PC-9 (cell line): ENCODE data around the gene ATE1. TPM values are rescaled to one million over a fixed set of nuclear protein-coding genes. Genes with fewer than 3 reads are reported as not detected.

Source experiments
- Bru-seq: library from RNA; stranded (reverse); fragments of 400-500 nt; gene quantifications from one replicate; lab custom pipeline; 2021; lab: Mats Ljungman, UMichigan
- BruChase-seq, 2 experiments: library from RNA; stranded (reverse); fragments of 400-500 nt; gene quantifications; one replicate each; lab custom pipeline; 2021; lab: Mats Ljungman, UMichigan
- BruUV-seq: library from RNA; stranded (reverse); fragments of 400-500 nt; replicated peaks from 2 replicates; lab custom pipeline; 2021; lab: Mats Ljungman, UMichigan
- CTCF ChIA-PET: fragments of 300-600 bp; sonication (Branson Sonifier 250); formaldehyde crosslinking; loops from one replicate; lab custom pipeline; 2022; ENCODE audit warnings: antibody characterized with exemption; lab: Charles Lee
- POLR2A ChIA-PET: fragments of 300-600 bp; sonication (Branson Sonifier 250); formaldehyde crosslinking; loops from one replicate; lab custom pipeline; 2022; ENCODE audit warnings: antibody characterized with exemption; ENCODE audit not compliant: unreplicated experiment; lab: Charles Lee
- DNase-seq, 2 experiments: peaks; one replicate each; pipeline versions ENCODE4 v3.0.0 to v3.0.0-alpha.2; 2015 to 2022; ENCODE audit warnings: mixed read lengths in 1 of 2
- H2AFZ ChIP-seq: fragments of 200-600 bp; sonication (generic); 2 replicates; pipeline ENCODE4 v1.8.1; 2017; ENCODE audit warnings: antibody characterized with exemption
- H3F3A ChIP-seq: fragments of 200-600 bp; sonication (generic); 2 replicates; pipeline ENCODE4 v1.8.1; 2017; ENCODE audit warnings: antibody characterized with exemption, mild to moderate bottlenecking, low read depth; ENCODE audit not compliant: insufficient read depth
- H3K27ac ChIP-seq: fragments of 200-600 bp; sonication (generic); 2 replicates; pipeline ENCODE4 v1.6.1; 2016; ENCODE audit warnings: mixed run types
- H3K27me3 ChIP-seq: fragments of 200-600 bp; sonication (generic); 2 replicates; pipeline ENCODE4 v1.6.1; 2016; ENCODE audit warnings: low read depth, mixed run types; ENCODE audit not compliant: insufficient read depth
- H3K36me3 ChIP-seq: fragments of 200-600 bp; sonication (generic); 2 replicates; pipeline ENCODE4 v1.6.1; 2016; ENCODE audit warnings: low read depth, mixed run types
- H3K4me1 ChIP-seq: fragments of 200-600 bp; sonication (generic); replicated peaks from 2 replicates; pipeline ENCODE4 v1.6.1; 2016; ENCODE audit warnings: mixed run types; ENCODE audit not compliant: insufficient read depth
- H3K4me2 ChIP-seq: fragments of 200-600 bp; sonication (generic); 2 replicates; pipeline ENCODE4 v1.6.1; 2017; ENCODE audit warnings: mixed run types
- H3K4me3 ChIP-seq: fragments of 200-600 bp; sonication (generic); 2 replicates; pipeline ENCODE4 v1.6.1; 2016; ENCODE audit warnings: mixed run types
- H3K79me2 ChIP-seq: fragments of 200-600 bp; sonication (generic); 2 replicates; pipeline ENCODE4 v1.6.1; 2017; ENCODE audit warnings: low read depth, mixed run types
- H3K9me2 ChIP-seq: fragments of 200-600 bp; sonication (generic); 2 replicates; pipeline ENCODE4 v1.8.1; 2017; ENCODE audit warnings: mild to moderate bottlenecking; ENCODE audit not compliant: insufficient read depth
- H3K9me3 ChIP-seq: fragments of 200-600 bp; sonication (generic); 2 replicates; pipeline ENCODE4 v1.8.1; 2016; ENCODE audit warnings: low read depth; ENCODE audit not compliant: insufficient read depth
- H4K20me1 ChIP-seq: fragments of 200-600 bp; sonication (generic); 2 replicates; pipeline ENCODE4 v1.8.1; 2017; ENCODE audit not compliant: insufficient read depth
- CTCF ChIP-seq: fragments of 200-600 bp; sonication (generic); conservative IDR thresholded peaks from 2 replicates; pipeline ENCODE4 v1.6.1; 2017; ENCODE audit warnings: mixed run types, antibody characterized with exemption, mild to moderate bottlenecking, moderate library complexity
- EZH2 ChIP-seq: fragments of 200-600 bp; sonication (generic); IDR thresholded peaks from 2 replicates; pipeline ENCODE4 v1.8.0; 2017; ENCODE audit warnings: antibody characterized with exemption, low read depth
- intact Hi-C: fragments of 100-400 bp; cut with micrococcal nuclease; formaldehyde crosslinking; loops from one replicate; pipeline ENCODE4 v1.10.0; 2022; ENCODE audit not compliant: unreplicated experiment
- long read RNA-seq: library from polyadenylated mRNA; stranded (forward); transcript quantifications from one replicate; pipeline ENCODE4 v2.0.0, GENCODE V29; 2022
- total RNA-seq: library from RNA; stranded (reverse); gene quantifications from 2 replicates; pipeline ENCODE4 v1.2.3, GENCODE V29; 2021

Gene ATE1
- 12.2 and 14.8 TPM in 2 replicates for total RNA-seq
- percentile 64 among the genes with signal in this experiment for Bru-seq, nascent RNA
- percentile 63 among the genes with signal in this experiment for BruChase-seq, experiment 1, labeled RNA remaining after a 2-hour chase
- BruChase-seq, experiment 2, labeled RNA remaining after a 6-hour chase, result percentile 61 among the genes with signal in this experiment
- long read RNA-seq, full-length matches to known transcripts, result 5 of 14 reads
- long read RNA-seq, partial matches to known transcripts, result 2 of 14 reads
- long read RNA-seq, other reads (novel, unspliced or antisense), result 7 of 14 reads

- peak; percentile 59 to 76 for DNase-seq
- intact Hi-C loops, result loop anchor here (2.0 to 5.0 kb wide), 3 partner anchors 47 to 184 kb away; partner anchors contain the start of gene NSMCE4A
- Histone ChIP-seq H3K4me2 (peak within 1 kb of the TSS; percentile 87), H3K9me2 (no peaks in the 10 kb centered on the region), H3K79me2 (peaks cover 33% of the 10 kb centered on the region), H3K9me3 (no peaks in the 10 kb centered on the region), H3K4me1 (0 out of 2 replicates have a peak, but pooled peaks cover 5% of the 10 kb centered on the region), H3K36me3 (no peaks in the 10 kb centered on the region), H3K27me3 (no peaks in the 10 kb centered on the region), H2AFZ (peak within 1 kb of the TSS; percentile 98), H3F3A (no peaks in the 10 kb centered on the region; the same call in 1 of the 2 replicates), H3K4me3 (peak within 1 kb of the TSS; percentile 73), H3K27ac (peak within 1 kb of the TSS; percentile 82), H4K20me1 (no peaks in the 10 kb centered on the region)
- TF ChIP-seq CTCF, result no peak
- POLR2A ChIA-PET, result interaction anchor here (0.6 kb wide), 1 partner anchor 66 kb away, joined by 3 read pairs; no protein-coding TSS in a partner anchor
- no TSS peak for BruUV-seq
- CTCF ChIA-PET, result interaction anchor here (0.7 kb wide), 1 partner anchor 126 kb away, joined by 3 read pairs; no protein-coding TSS in a partner anchor
Observed at GRCh38 chr10:121927841-121928527, at the start of gene ATE1. ATE1 (minus strand) TSS chr10:121928031; CDS start chr10:121927949, 82 bp downstream.

GRCh38 chr10:121976607-121977006, 48.8 kb upstream of the ATE1 start:
- TF ChIP-seq CTCF, result no peak
- no peak for TF ChIP-seq EZH2
- no peaks in the 10 kb centered on the region for H3F3A ChIP-seq
- ChIA-PET CTCF (no interaction called here), POLR2A (no interaction called here)
- no peaks in the 10 kb centered on the region for H3K9me3 ChIP-seq
- peaks cover 11% of the 10 kb centered on the region for H3K79me2 ChIP-seq
- BruUV-seq, result no TSS peak
- H2AFZ ChIP-seq, result no peak overlapping the region
- no peaks in the 10 kb centered on the region for H3K27me3 ChIP-seq
- no peaks in the 10 kb centered on the region for H3K9me2 ChIP-seq
- H3K27ac ChIP-seq, result no peak overlapping the region
- peaks cover 6% of the 10 kb centered on the region for H3K4me1 ChIP-seq
- intact Hi-C loops, result loop anchor here (10.0 kb wide), 1 partner anchor 78 kb away; no protein-coding TSS in a partner anchor
- H4K20me1 ChIP-seq, result peaks cover 5% of the 10 kb centered on the region; the same call in 1 of the 2 replicates
- H3K36me3 ChIP-seq, result no peaks in the 10 kb centered on the region
- DNase-seq, result no peak
- no peak overlapping the region for H3K4me2 ChIP-seq
- H3K4me3 ChIP-seq, result no peak overlapping the region

GRCh38 chr10:121975295-121976086, 47.7 kb upstream of the ATE1 start:
- H3K4me1 ChIP-seq, result peaks cover 6% of the 10 kb centered on the region
- BruUV-seq, result no TSS peak
- H3K27me3 ChIP-seq, result no peaks in the 10 kb centered on the region
- no peaks in the 10 kb centered on the region for H3F3A ChIP-seq
- H4K20me1 ChIP-seq, result peaks cover 5% of the 10 kb centered on the region; the same call in 1 of the 2 replicates
- peak overlapping the region; percentile 85 for H3K4me2 ChIP-seq
- peak overlapping the region; percentile 83 for H2AFZ ChIP-seq
- ChIA-PET CTCF (interaction anchor here (0.8 kb wide), 2 partner anchors 9 to 24 kb away, joined by 3 to 9 read pairs; no protein-coding TSS in a partner anchor), POLR2A (interaction anchor here (0.7 kb wide), 1 partner anchor 318 kb away, joined by 3 read pairs; no protein-coding TSS in a partner anchor)
- peaks cover 11% of the 10 kb centered on the region for H3K79me2 ChIP-seq
- peak overlapping the region; percentile 83 for H3K4me3 ChIP-seq
- TF ChIP-seq CTCF (no peak), EZH2 (no peak)
- peak overlapping the region; percentile 77 for H3K27ac ChIP-seq
- H3K9me3 ChIP-seq, result no peaks in the 10 kb centered on the region
- H3K9me2 ChIP-seq, result no peaks in the 10 kb centered on the region
- DNase-seq, result no peak
- no peaks in the 10 kb centered on the region for H3K36me3 ChIP-seq
- intact Hi-C loops, result loop anchor here (1.0 to 10.0 kb wide), 4 partner anchors 19 to 137 kb away; partner anchors contain the start of gene ATE1
